Ishikawa (cell line): ENCODE data around the gene NEURL1.

Experiments used
- CEBPB ChIP-seq: IDR thresholded peaks from 2 replicates; pipeline ENCODE4 v1.6.1; 2012
- EP300 ChIP-seq: IDR thresholded peaks from 2 replicates; pipeline ENCODE4 v1.6.1; 2012; ENCODE audit warnings: borderline replicate concordance
- FOXM1 ChIP-seq: IDR thresholded peaks from 2 replicates; pipeline ENCODE4 v1.6.1; 2012; ENCODE audit warnings: low read depth, borderline replicate concordance
- RAD21 ChIP-seq: IDR thresholded peaks from 2 replicates; pipeline ENCODE4 v1.6.1; 2012; ENCODE audit warnings: low read depth
- TAF1 ChIP-seq: IDR thresholded peaks from 2 replicates; pipeline ENCODE4 v1.6.1; 2012; ENCODE audit warnings: low read depth, mild to moderate bottlenecking
- TF ChIP-seq, protein P1 (sequence below): IDR thresholded peaks from 2 replicates; pipeline ENCODE4 v1.6.1; 2012

DNA sequence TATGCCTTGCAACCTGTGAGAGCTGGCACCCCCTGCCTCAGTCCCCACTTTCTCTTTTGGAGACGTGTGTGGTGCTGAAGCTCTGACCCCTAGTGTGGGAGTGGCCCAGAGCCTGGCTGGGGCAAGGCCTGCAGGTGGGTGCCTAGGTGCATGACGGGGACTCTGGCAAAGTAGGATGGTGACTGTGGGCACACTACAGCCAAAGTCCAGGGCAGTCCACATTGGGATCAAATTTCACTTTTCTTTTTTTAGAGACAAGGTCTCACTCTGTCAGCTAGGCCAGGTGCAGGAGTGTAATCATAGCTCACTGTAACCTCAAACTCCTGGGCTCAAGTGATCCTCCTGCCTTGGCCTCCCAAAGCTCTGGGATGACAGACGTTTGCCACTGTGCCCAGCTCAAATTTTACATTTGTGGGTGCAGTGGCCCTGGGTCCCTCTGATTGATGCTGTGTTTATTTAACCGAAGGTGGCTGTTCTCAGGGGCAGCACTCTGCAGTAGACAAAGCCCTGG is 52.3 kb downstream of the NEURL1 start:
- TF ChIP-seq EP300 (no peak), RAD21 (no peak), TAF1 (no peak), CEBPB (no peak), FOXM1 (no peak)
- TF ChIP-seq, protein P1, sequence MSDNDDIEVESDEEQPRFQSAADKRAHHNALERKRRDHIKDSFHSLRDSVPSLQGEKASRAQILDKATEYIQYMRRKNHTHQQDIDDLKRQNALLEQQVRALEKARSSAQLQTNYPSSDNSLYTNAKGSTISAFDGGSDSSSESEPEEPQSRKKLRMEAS, result no peak
